ENCODE results near the gene HOXD12.

HOXD12 gene

DNA sequence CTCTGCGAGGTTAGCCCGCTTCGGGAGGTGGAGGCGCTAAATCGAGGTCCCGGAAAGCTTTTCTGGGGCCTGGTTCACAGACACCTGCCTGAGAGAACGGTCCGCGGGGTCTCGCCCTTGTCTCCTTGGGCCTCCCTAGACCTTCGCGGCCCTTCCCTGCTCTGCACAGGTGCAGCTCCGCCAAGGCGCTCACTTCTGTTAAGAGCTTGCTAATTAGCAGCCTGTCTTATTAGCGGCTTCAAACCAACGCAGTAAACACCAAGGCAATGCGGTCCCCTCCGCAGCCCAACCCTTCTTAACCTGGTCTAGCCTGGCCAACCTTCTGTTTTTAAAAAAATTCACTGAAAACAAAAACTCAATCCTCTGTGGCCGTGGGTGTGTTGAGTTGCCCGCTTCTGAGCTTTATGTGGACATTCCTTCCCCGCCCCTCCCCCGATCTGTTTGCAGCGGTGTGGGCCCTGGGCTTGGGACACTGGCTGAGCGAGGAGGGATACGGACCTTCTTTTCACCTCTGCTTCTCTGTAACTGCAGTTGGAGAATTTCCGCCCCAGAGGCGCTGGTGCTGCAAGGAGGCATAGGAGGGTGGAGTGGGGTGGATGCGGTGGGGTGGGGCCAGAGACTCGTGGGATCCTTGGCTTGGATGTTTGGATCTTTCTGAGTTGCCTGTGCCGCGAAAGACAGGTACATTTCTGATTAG is 48.4 kb downstream of the HOXD12 start:
- Histone ChIP-seq H4K20me1 (ENCODE audit: insufficient read depth, low read length) (no peaks in the 10 kb centered on the region), H3K79me2 (ENCODE audit: insufficient read depth, low read length) (no peaks in the 10 kb centered on the region), H2AFZ (ENCODE audit: low read length) (no peak overlapping the region), H3K9ac (ENCODE audit: low read length) (no peak overlapping the region), H3K4me1 (ENCODE audit: insufficient read depth, low read length, severe bottlenecking) (no peaks in the 10 kb centered on the region), H3K9me2 (ENCODE audit: low read depth, low read length) (no peaks in the 10 kb centered on the region), H3K9me3 (ENCODE audit: low read length) (no peaks in the 10 kb centered on the region), H3K27ac (ENCODE audit: low read depth, low read length, poor library complexity, severe bottlenecking) (no peak overlapping the region), H3K27me3 (ENCODE audit: insufficient read depth, low read length) (0 out of 2 replicates have a peak, but pooled peaks cover 3% of the 10 kb centered on the region), H3K36me3 (ENCODE audit: insufficient read depth, low read length) (no peaks in the 10 kb centered on the region), H3K4me2 (ENCODE audit: low read length) (no peak overlapping the region), H3K4me3 (ENCODE audit: low read depth, low read length, poor library complexity, severe bottlenecking) (no peak overlapping the region), H3F3A (ENCODE audit: insufficient read depth, low read length) (no peaks in the 10 kb centered on the region)
- TF ChIP-seq EZH2 (IDR thresholded peaks at IDR 0.05; ENCODE audit: borderline replicate concordance, low read length) = no peak
- TF ChIP-seq, protein P1, sequence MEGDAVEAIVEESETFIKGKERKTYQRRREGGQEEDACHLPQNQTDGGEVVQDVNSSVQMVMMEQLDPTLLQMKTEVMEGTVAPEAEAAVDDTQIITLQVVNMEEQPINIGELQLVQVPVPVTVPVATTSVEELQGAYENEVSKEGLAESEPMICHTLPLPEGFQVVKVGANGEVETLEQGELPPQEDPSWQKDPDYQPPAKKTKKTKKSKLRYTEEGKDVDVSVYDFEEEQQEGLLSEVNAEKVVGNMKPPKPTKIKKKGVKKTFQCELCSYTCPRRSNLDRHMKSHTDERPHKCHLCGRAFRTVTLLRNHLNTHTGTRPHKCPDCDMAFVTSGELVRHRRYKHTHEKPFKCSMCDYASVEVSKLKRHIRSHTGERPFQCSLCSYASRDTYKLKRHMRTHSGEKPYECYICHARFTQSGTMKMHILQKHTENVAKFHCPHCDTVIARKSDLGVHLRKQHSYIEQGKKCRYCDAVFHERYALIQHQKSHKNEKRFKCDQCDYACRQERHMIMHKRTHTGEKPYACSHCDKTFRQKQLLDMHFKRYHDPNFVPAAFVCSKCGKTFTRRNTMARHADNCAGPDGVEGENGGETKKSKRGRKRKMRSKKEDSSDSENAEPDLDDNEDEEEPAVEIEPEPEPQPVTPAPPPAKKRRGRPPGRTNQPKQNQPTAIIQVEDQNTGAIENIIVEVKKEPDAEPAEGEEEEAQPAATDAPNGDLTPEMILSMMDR (IDR thresholded peaks at IDR 0.05; ENCODE audit: low read length) = no peak

DNA sequence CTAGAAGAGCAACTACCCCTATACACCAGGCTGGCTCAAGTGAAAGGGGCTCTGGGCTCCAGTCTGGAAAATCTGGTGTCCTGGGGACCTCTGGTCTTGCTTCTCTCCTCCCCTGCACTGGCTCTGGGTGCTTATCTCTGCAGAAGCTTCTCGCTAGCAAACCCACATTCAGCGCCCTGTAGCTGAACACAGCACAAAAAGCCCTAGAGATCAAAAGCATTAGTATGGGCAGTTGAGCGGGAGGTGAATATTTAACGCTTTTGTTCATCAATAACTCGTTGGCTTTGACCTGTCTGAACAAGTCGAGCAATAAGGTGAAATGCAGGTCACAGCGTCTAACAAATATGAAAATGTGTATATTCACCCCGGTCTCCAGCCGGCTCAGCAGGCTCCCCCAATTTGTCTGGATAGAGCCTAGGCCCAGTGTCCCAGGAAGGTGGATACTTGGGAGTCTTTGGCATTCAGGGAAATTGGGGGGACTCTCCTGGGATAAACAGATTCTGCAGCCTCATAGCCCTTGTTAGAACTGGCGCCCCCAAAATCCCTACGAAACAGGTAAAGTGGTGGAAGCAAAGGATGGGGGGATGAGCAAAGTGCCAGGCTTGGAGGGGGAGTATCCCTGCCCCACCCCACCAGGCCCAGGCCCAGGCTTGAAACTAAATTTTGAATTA is 49.3 kb downstream of the HOXD12 start:
- H4K20me1 ChIP-seq (ENCODE audit: insufficient read depth, low read length) = no peaks in the 10 kb centered on the region
- H3K79me2 ChIP-seq (ENCODE audit: insufficient read depth, low read length) = no peaks in the 10 kb centered on the region
- H2AFZ ChIP-seq (ENCODE audit: low read length) = no peak overlapping the region
- no peak overlapping the region for H3K4me2 ChIP-seq (ENCODE audit: low read length)
- H3K4me1 ChIP-seq (ENCODE audit: insufficient read depth, low read length, severe bottlenecking) = no peaks in the 10 kb centered on the region
- H3F3A ChIP-seq (ENCODE audit: insufficient read depth, low read length) = no peaks in the 10 kb centered on the region
- H3K27me3 ChIP-seq (ENCODE audit: insufficient read depth, low read length) = 0 out of 2 replicates have a peak, but pooled peaks cover 3% of the 10 kb centered on the region
- H3K9me3 ChIP-seq (ENCODE audit: low read length) = no peaks in the 10 kb centered on the region
- no peak overlapping the region for H3K9ac ChIP-seq (ENCODE audit: low read length)
- H3K4me3 ChIP-seq (ENCODE audit: low read depth, low read length, poor library complexity, severe bottlenecking) = no peak overlapping the region
- no peaks in the 10 kb centered on the region for H3K36me3 ChIP-seq (ENCODE audit: insufficient read depth, low read length)
- H3K9me2 ChIP-seq (ENCODE audit: low read depth, low read length) = no peaks in the 10 kb centered on the region
- no peak overlapping the region for H3K27ac ChIP-seq (ENCODE audit: low read depth, low read length, poor library complexity, severe bottlenecking)
- no peak for TF ChIP-seq EZH2 (IDR thresholded peaks at IDR 0.05; ENCODE audit: borderline replicate concordance, low read length)
- TF ChIP-seq, protein P1 (IDR thresholded peaks at IDR 0.05; ENCODE audit: low read length) = no peak

DNA sequence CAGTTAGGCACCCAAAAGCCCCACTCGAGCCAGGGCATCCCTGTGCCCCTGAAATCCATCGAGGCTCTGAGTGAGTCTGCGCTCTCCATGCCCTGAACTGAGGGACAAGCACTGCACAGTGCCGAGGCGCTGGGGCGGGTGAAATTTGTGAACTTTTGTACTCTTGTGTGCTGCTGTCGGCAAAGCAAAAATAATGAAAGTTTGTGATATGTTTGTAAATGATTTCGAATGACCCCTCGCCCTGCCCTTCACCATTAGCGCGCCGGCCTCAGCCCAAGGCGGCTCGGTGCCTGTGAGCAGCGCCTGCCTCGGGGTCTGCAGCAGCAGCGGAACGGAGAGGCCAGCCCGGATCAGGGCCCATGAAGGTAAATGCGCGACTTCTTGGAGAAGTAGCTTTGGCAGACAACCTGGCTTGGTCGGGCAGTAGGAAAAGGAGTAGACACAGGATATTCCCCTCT is 49.9 kb downstream of the HOXD12 start:
- Histone ChIP-seq H3K27ac (ENCODE audit: low read depth, low read length, poor library complexity, severe bottlenecking) (no peak overlapping the region), H3K4me2 (ENCODE audit: low read length) (no peak overlapping the region), H3K9ac (ENCODE audit: low read length) (no peak overlapping the region), H3K36me3 (ENCODE audit: insufficient read depth, low read length) (no peaks in the 10 kb centered on the region), H3K9me3 (ENCODE audit: low read length) (no peaks in the 10 kb centered on the region), H3K79me2 (ENCODE audit: insufficient read depth, low read length) (no peaks in the 10 kb centered on the region), H3F3A (ENCODE audit: insufficient read depth, low read length) (no peaks in the 10 kb centered on the region), H3K4me3 (ENCODE audit: low read depth, low read length, poor library complexity, severe bottlenecking) (no peak overlapping the region), H3K27me3 (ENCODE audit: insufficient read depth, low read length) (0 out of 2 replicates have a peak, but pooled peaks cover 3% of the 10 kb centered on the region), H3K4me1 (ENCODE audit: insufficient read depth, low read length, severe bottlenecking) (no peaks in the 10 kb centered on the region), H4K20me1 (ENCODE audit: insufficient read depth, low read length) (no peaks in the 10 kb centered on the region), H2AFZ (ENCODE audit: low read length) (no peak overlapping the region), H3K9me2 (ENCODE audit: low read depth, low read length) (no peaks in the 10 kb centered on the region)
- TF ChIP-seq, protein P1 (IDR thresholded peaks at IDR 0.05; ENCODE audit: low read length) = no peak
- no peak for TF ChIP-seq EZH2 (IDR thresholded peaks at IDR 0.05; ENCODE audit: borderline replicate concordance, low read length)
